ENCODE results near the gene NUDT16L1.
A peak's percentile ranks its signal among the peaks of the same experiment; 100 is the strongest.

The NUDT16L1 gene

GRCh38 chr16:4677994-4678393, 15.4 kb upstream of the NUDT16L1 start:
- Histone ChIP-seq H3K4me3 (ENCODE audit: low read depth, low read length) (no peak overlapping the region), H3K27me3 (ENCODE audit: control insufficient read depth, insufficient read depth, low read length) (no peaks in the 10 kb centered on the region), H3K9me3 (ENCODE audit: control insufficient read depth, insufficient read depth, low read depth, low read length) (no peaks in the 10 kb centered on the region), H3K4me1 (ENCODE audit: control insufficient read depth, insufficient read depth, low read length) (peaks cover 7% of the 10 kb centered on the region; the same call in 1 of the 2 replicates), H3K27ac (ENCODE audit: low read depth, low read length) (no peak overlapping the region), H3K36me3 (ENCODE audit: control insufficient read depth, insufficient read depth, low read length) (peaks cover 43% of the 10 kb centered on the region), H3K9ac (ENCODE audit: low read length) (no peak overlapping the region)

GRCh38 chr16:4678596-4678995, 14.8 kb upstream of the NUDT16L1 start:
- no peaks in the 10 kb centered on the region for H3K9me3 ChIP-seq (ENCODE audit: control insufficient read depth, insufficient read depth, low read depth, low read length)
- H3K27ac ChIP-seq (ENCODE audit: low read depth, low read length): no peak overlapping the region
- H3K9ac ChIP-seq (ENCODE audit: low read length): no peak overlapping the region
- peaks cover 40% of the 10 kb centered on the region for H3K36me3 ChIP-seq (ENCODE audit: control insufficient read depth, insufficient read depth, low read length)
- no peak overlapping the region for H3K4me3 ChIP-seq (ENCODE audit: low read depth, low read length)
- H3K4me1 ChIP-seq (ENCODE audit: control insufficient read depth, insufficient read depth, low read length): peaks cover 10% of the 10 kb centered on the region; the same call in 1 of the 2 replicates
- no peaks in the 10 kb centered on the region for H3K27me3 ChIP-seq (ENCODE audit: control insufficient read depth, insufficient read depth, low read length)

- Histone ChIP-seq H3K36me3 (ENCODE audit: control insufficient read depth, insufficient read depth, low read length) (peaks cover 44% of the 10 kb centered on the region), H3K9ac (ENCODE audit: low read length) (no peak overlapping the region), H3K27me3 (ENCODE audit: control insufficient read depth, insufficient read depth, low read length) (no peaks in the 10 kb centered on the region), H3K4me3 (ENCODE audit: low read depth, low read length) (no peak overlapping the region), H3K27ac (ENCODE audit: low read depth, low read length) (no peak overlapping the region), H3K9me3 (ENCODE audit: control insufficient read depth, insufficient read depth, low read depth, low read length) (no peaks in the 10 kb centered on the region), H3K4me1 (ENCODE audit: control insufficient read depth, insufficient read depth, low read length) (peaks cover 10% of the 10 kb centered on the region; the same call in 1 of the 2 replicates)
Measured at GRCh38 chr16:4679156-4679849, 14.1 kb upstream of the NUDT16L1 start.

GRCh38 chr16:4679850-4680636, 13.3 kb upstream of the NUDT16L1 start:
- H3K9me3 ChIP-seq (ENCODE audit: control insufficient read depth, insufficient read depth, low read depth, low read length): no peaks in the 10 kb centered on the region
- no peak overlapping the region for H3K4me3 ChIP-seq (ENCODE audit: low read depth, low read length)
- H3K27ac ChIP-seq (ENCODE audit: low read depth, low read length): no peak overlapping the region
- H3K4me1 ChIP-seq (ENCODE audit: control insufficient read depth, insufficient read depth, low read length): peaks cover 10% of the 10 kb centered on the region; the same call in 1 of the 2 replicates
- no peak overlapping the region for H3K9ac ChIP-seq (ENCODE audit: low read length)
- H3K36me3 ChIP-seq (ENCODE audit: control insufficient read depth, insufficient read depth, low read length): peaks cover 51% of the 10 kb centered on the region
- no peaks in the 10 kb centered on the region for H3K27me3 ChIP-seq (ENCODE audit: control insufficient read depth, insufficient read depth, low read length)

GRCh38 chr16:4680673-4681470, 12.5 kb upstream of the NUDT16L1 start:
- H3K36me3 ChIP-seq (ENCODE audit: control insufficient read depth, insufficient read depth, low read length): peaks cover 59% of the 10 kb centered on the region
- no peaks in the 10 kb centered on the region for H3K9me3 ChIP-seq (ENCODE audit: control insufficient read depth, insufficient read depth, low read depth, low read length)
- no peak overlapping the region for H3K4me3 ChIP-seq (ENCODE audit: low read depth, low read length)
- peaks cover 8% of the 10 kb centered on the region; the same call in 1 of the 2 replicates for H3K4me1 ChIP-seq (ENCODE audit: control insufficient read depth, insufficient read depth, low read length)
- H3K27me3 ChIP-seq (ENCODE audit: control insufficient read depth, insufficient read depth, low read length): no peaks in the 10 kb centered on the region
- H3K9ac ChIP-seq (ENCODE audit: low read length): no peak overlapping the region
- H3K27ac ChIP-seq (ENCODE audit: low read depth, low read length): no peak overlapping the region

- H3K36me3 ChIP-seq (ENCODE audit: control insufficient read depth, insufficient read depth, low read length): peaks cover 63% of the 10 kb centered on the region
- no peak overlapping the region for H3K4me3 ChIP-seq (ENCODE audit: low read depth, low read length)
- H3K4me1 ChIP-seq (ENCODE audit: control insufficient read depth, insufficient read depth, low read length): peaks cover 6% of the 10 kb centered on the region; the same call in 1 of the 2 replicates
- H3K9ac ChIP-seq (ENCODE audit: low read length): no peak overlapping the region
- H3K27ac ChIP-seq (ENCODE audit: low read depth, low read length): no peak overlapping the region
- H3K27me3 ChIP-seq (ENCODE audit: control insufficient read depth, insufficient read depth, low read length): no peaks in the 10 kb centered on the region
- no peaks in the 10 kb centered on the region for H3K9me3 ChIP-seq (ENCODE audit: control insufficient read depth, insufficient read depth, low read depth, low read length)
Measured at GRCh38 chr16:4681471-4682083, 11.8 kb upstream of the NUDT16L1 start.

GRCh38 chr16:4682084-4682591, 11.2 kb upstream of the NUDT16L1 start:
- peaks cover 64% of the 10 kb centered on the region for H3K36me3 ChIP-seq (ENCODE audit: control insufficient read depth, insufficient read depth, low read length)
- no peak overlapping the region for H3K27ac ChIP-seq (ENCODE audit: low read depth, low read length)
- H3K4me3 ChIP-seq (ENCODE audit: low read depth, low read length): no peak overlapping the region
- no peaks in the 10 kb centered on the region for H3K27me3 ChIP-seq (ENCODE audit: control insufficient read depth, insufficient read depth, low read length)
- peaks cover 6% of the 10 kb centered on the region; the same call in 1 of the 2 replicates for H3K4me1 ChIP-seq (ENCODE audit: control insufficient read depth, insufficient read depth, low read length)
- H3K9me3 ChIP-seq (ENCODE audit: control insufficient read depth, insufficient read depth, low read depth, low read length): no peaks in the 10 kb centered on the region
- H3K9ac ChIP-seq (ENCODE audit: low read length): no peak overlapping the region

- Histone ChIP-seq H3K9me3 (ENCODE audit: control insufficient read depth, insufficient read depth, low read depth, low read length) (no peaks in the 10 kb centered on the region), H3K4me3 (ENCODE audit: low read depth, low read length) (no peak overlapping the region), H3K36me3 (ENCODE audit: control insufficient read depth, insufficient read depth, low read length) (peaks cover 65% of the 10 kb centered on the region), H3K27me3 (ENCODE audit: control insufficient read depth, insufficient read depth, low read length) (no peaks in the 10 kb centered on the region), H3K9ac (ENCODE audit: low read length) (no peak overlapping the region), H3K27ac (ENCODE audit: low read depth, low read length) (peak overlapping the region; percentile 73), H3K4me1 (ENCODE audit: control insufficient read depth, insufficient read depth, low read length) (peaks cover 6% of the 10 kb centered on the region; the same call in 1 of the 2 replicates)
Measured at GRCh38 chr16:4682616-4683254, 10.6 kb upstream of the NUDT16L1 start.

- H3K36me3 ChIP-seq (ENCODE audit: control insufficient read depth, insufficient read depth, low read length): peaks cover 67% of the 10 kb centered on the region
- H3K9me3 ChIP-seq (ENCODE audit: control insufficient read depth, insufficient read depth, low read depth, low read length): no peaks in the 10 kb centered on the region
- H3K27me3 ChIP-seq (ENCODE audit: control insufficient read depth, insufficient read depth, low read length): no peaks in the 10 kb centered on the region
- peaks cover 6% of the 10 kb centered on the region; the same call in 1 of the 2 replicates for H3K4me1 ChIP-seq (ENCODE audit: control insufficient read depth, insufficient read depth, low read length)
- no peak overlapping the region for H3K9ac ChIP-seq (ENCODE audit: low read length)
- no peak overlapping the region for H3K4me3 ChIP-seq (ENCODE audit: low read depth, low read length)
- peak overlapping the region; percentile 73 for H3K27ac ChIP-seq (ENCODE audit: low read depth, low read length)
Measured at GRCh38 chr16:4683255-4684057, 9.9 kb upstream of the NUDT16L1 start.
